Measurements from ENCODE around the gene YOD1.

The YOD1 gene

DNA sequence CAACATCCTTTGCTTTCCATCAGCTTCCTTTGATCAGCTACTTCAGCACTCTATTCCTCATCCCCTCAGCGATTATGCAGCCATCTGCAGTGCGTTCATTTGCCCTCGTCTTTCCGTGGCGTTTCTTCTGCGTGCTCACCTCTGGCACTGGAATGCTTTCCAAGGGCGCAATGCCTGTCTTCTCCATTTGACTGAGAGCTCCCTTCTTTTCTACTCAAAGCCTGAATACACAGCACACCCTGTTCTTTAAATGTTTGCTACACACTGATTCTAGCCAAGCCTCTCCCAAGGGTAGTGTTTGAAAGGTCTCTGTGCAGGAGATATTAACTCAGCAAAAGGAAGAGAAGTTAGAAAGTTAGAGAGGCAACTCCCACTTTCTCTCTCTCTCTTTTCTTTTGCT lies 41.1 kb downstream of the YOD1 start:
- H3K36me3 ChIP-seq (ENCODE audit: insufficient read depth, low read depth, low read length): no peaks in the 10 kb centered on the region
- H3K27me3 ChIP-seq (ENCODE audit: insufficient read depth, low read length): no peaks in the 10 kb centered on the region
- no peaks in the 10 kb centered on the region for H3K4me1 ChIP-seq (ENCODE audit: insufficient read depth, low read length)
- H3K9me3 ChIP-seq (ENCODE audit: insufficient read depth, low read depth, low read length): no peaks in the 10 kb centered on the region
- H3K4me3 ChIP-seq (ENCODE audit: low read length): no peak overlapping the region
- H3K27ac ChIP-seq (ENCODE audit: low read length): no peak overlapping the region
- no peak overlapping the region for H3K9ac ChIP-seq (ENCODE audit: low read depth, low read length)

DNA sequence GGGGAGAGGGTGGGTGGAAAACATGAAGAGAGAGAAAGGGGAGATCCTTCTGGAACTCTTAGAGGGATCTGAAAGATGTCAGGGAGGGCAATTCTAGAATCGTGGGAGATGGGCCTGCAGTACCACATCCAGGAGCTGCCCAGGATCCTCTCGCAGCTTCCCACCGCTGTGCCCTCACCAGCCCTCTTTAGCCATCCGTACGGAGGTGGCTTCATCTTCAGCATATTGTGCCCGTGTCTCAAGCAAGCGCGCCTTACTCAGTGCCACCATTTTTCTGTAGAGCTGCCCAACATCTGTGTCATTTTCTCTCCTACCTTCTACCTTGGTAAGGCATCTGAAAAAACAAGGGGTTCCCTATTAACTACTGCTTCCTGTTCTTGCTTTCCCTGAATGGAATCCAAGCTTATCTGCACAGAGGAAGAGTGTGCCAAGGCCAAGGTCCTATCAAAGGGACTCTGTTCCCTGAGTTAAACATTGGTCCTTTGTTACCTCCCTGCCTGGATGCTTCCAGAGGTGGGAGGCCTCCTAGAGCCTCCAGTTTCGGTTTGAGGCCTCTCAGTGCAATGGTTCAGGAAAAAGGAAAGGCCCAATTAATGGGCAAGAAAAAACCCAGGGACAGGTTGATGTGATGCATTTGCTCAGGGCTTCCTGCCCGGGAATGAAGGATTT lies 41.7 kb downstream of the YOD1 start:
- no peaks in the 10 kb centered on the region for H3K9me3 ChIP-seq (ENCODE audit: insufficient read depth, low read depth, low read length)
- no peak overlapping the region for H3K9ac ChIP-seq (ENCODE audit: low read depth, low read length)
- no peak overlapping the region for H3K4me3 ChIP-seq (ENCODE audit: low read length)
- H3K27ac ChIP-seq (ENCODE audit: low read length): no peak overlapping the region
- H3K36me3 ChIP-seq (ENCODE audit: insufficient read depth, low read depth, low read length): no peaks in the 10 kb centered on the region
- H3K4me1 ChIP-seq (ENCODE audit: insufficient read depth, low read length): no peaks in the 10 kb centered on the region
- no peaks in the 10 kb centered on the region for H3K27me3 ChIP-seq (ENCODE audit: insufficient read depth, low read length)

DNA sequence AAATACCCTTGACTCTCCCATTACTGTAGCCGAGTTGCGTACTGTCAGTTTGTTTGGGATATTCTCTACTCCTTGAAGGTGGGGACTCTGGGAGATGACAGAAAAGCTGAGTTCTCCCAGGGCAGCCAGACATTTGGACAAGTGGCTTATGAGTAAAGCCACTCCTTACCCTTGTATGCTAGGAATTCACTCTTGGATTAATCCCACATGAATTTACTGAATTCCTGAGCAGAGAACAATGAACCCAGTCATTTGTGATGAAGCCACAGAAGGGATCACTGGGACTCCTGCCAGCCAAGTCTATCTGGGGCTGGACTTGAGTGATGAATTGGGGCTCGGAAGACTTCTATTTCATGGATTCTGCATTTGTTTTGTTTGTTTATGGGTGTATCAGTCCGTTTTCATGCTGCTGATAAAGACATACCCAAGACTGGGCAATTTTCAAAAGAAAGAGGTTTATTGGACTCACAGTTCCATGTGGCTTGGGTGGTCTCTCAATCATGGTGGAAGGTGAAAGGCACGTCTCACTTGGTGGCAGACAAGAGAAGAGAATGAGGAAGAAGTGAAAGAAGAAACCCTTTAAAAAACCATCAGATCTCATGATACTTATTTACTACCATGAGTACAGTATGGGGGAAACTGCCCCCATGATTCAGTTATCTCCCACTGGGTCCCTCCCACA lies 43.5 kb downstream of the YOD1 start:
- no peaks in the 10 kb centered on the region for H3K27me3 ChIP-seq (ENCODE audit: insufficient read depth, low read length)
- H3K9ac ChIP-seq (ENCODE audit: low read depth, low read length): no peak overlapping the region
- no peaks in the 10 kb centered on the region for H3K9me3 ChIP-seq (ENCODE audit: insufficient read depth, low read depth, low read length)
- no peak overlapping the region for H3K4me3 ChIP-seq (ENCODE audit: low read length)
- no peaks in the 10 kb centered on the region for H3K4me1 ChIP-seq (ENCODE audit: insufficient read depth, low read length)
- H3K27ac ChIP-seq (ENCODE audit: low read length): no peak overlapping the region
- no peaks in the 10 kb centered on the region for H3K36me3 ChIP-seq (ENCODE audit: insufficient read depth, low read depth, low read length)

DNA sequence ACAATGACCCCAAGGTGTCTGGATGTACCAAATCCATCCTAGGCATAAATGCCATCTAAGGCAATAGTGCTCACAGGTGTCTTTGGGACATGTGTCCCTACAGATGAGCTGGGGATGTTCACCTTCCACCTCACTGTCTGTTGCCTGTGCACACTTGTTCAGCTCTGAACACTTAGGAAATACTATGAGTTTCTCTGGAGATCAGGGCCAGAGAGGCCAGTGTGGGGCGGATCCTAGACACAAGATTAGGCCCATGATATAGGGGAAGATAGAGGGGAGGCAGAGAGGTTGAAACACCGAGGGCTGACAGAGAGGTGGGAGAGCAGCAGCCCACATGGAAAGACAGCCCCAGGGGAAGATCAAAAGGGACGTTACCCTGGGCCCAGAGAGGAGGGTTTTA lies 44.1 kb downstream of the YOD1 start:
- no peaks in the 10 kb centered on the region for H3K36me3 ChIP-seq (ENCODE audit: insufficient read depth, low read depth, low read length)
- no peaks in the 10 kb centered on the region for H3K27me3 ChIP-seq (ENCODE audit: insufficient read depth, low read length)
- no peaks in the 10 kb centered on the region for H3K4me1 ChIP-seq (ENCODE audit: insufficient read depth, low read length)
- H3K9me3 ChIP-seq (ENCODE audit: insufficient read depth, low read depth, low read length): no peaks in the 10 kb centered on the region
- no peak overlapping the region for H3K27ac ChIP-seq (ENCODE audit: low read length)
- no peak overlapping the region for H3K4me3 ChIP-seq (ENCODE audit: low read length)
- H3K9ac ChIP-seq (ENCODE audit: low read depth, low read length): no peak overlapping the region

DNA sequence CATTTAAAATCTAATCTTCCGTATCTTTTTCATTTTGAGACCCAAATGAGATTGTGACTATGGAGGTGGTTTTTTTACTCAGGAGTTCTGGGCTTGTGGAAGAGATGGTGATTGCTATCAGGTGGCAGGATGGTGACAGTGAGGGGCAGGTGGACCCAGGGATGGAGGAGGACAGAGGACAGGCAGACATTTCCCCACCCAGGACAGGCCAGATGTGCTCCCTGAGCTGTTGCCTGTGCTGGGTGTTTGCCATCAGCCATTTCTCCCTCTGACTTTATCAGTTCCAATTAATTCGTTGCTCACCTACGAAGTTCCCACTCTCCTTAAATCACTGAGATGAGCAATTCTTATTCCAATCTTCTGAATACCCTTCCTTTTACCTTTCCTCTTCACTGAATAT lies 44.9 kb downstream of the YOD1 start:
- Histone ChIP-seq H3K27me3 (ENCODE audit: insufficient read depth, low read length) (no peaks in the 10 kb centered on the region), H3K9me3 (ENCODE audit: insufficient read depth, low read depth, low read length) (no peaks in the 10 kb centered on the region), H3K9ac (ENCODE audit: low read depth, low read length) (no peak overlapping the region), H3K27ac (ENCODE audit: low read length) (no peak overlapping the region), H3K4me1 (ENCODE audit: insufficient read depth, low read length) (no peaks in the 10 kb centered on the region), H3K4me3 (ENCODE audit: low read length) (no peak overlapping the region), H3K36me3 (ENCODE audit: insufficient read depth, low read depth, low read length) (no peaks in the 10 kb centered on the region)

DNA sequence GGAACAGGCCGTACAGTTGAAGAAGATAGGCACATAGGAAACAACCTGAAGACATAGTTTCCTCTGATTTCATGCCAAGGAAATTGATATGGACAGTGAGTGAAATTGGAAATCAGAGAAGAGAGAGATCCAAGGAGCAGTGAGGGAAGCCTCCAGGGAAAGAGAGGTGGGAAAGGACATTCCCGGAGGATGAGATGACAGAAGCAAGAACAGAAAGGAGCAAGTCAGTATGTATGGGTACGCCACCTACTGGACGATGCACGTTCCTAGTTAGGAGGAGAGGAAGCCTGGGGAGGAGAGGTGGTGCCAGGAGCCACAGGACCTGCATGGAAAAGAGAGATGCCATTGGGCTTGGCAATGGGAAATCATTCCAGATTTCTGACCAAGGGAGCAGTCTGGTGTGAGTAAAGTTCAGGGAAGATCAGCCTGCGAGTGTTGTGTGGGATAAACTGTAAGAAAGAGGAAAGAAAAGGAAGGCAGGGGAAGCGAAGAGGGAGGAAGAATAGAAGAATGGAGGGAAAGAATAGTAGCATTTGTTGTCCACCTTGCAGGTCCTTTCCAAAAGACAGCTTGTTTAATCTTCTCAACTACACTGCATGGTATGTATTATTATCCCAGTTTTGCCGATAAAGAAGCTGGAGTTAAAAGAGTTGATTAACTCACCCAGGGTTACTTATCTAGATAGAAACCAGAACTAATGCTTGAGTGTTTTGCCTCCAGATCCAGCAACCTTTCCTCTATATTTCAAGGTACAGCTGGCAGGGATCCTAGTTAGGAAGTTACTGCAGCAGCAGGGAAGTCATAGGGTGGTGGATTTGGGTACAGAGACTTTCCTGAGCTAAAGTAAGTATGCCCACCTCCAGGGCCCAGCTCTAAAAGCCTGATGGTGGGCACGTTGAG lies 45.8 kb downstream of the YOD1 start:
- Histone ChIP-seq H3K4me1 (ENCODE audit: insufficient read depth, low read length) (no peaks in the 10 kb centered on the region), H3K27ac (ENCODE audit: low read length) (no peak overlapping the region)

DNA sequence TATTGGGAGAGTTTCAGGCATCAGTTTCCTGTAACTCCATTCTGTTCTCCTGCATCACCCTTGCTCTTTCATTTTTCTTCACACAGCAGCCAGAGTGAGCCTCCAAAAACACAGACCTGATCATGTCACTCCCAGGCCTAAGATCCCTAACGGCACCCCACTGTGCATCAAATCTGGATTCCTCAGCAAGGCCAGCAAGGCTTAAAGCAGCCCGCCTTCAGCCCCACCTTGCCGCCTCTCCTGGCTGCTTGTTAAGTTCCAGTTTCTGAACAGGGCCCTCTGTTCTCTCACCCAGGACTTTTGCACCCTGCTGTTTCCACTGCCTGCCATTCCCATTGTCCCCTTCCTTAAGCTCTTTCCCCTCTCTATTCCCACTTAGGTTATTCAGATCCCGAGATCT lies 47.8 kb downstream of the YOD1 start:
- no peak overlapping the region for H3K27ac ChIP-seq (ENCODE audit: low read length)
- no peak overlapping the region for H3K4me3 ChIP-seq (ENCODE audit: low read length)
- H3K4me1 ChIP-seq (ENCODE audit: insufficient read depth, low read length): no peaks in the 10 kb centered on the region
- H3K9me3 ChIP-seq (ENCODE audit: insufficient read depth, low read depth, low read length): no peaks in the 10 kb centered on the region
- no peak overlapping the region for H3K9ac ChIP-seq (ENCODE audit: low read depth, low read length)
- no peaks in the 10 kb centered on the region for H3K27me3 ChIP-seq (ENCODE audit: insufficient read depth, low read length)
- no peaks in the 10 kb centered on the region for H3K36me3 ChIP-seq (ENCODE audit: insufficient read depth, low read depth, low read length)

More for the DNA sequence above, 45.8 kb downstream of the YOD1 start:
- Histone ChIP-seq H3K27me3 (ENCODE audit: insufficient read depth, low read length) (no peaks in the 10 kb centered on the region), H3K36me3 (ENCODE audit: insufficient read depth, low read depth, low read length) (no peaks in the 10 kb centered on the region), H3K9ac (ENCODE audit: low read depth, low read length) (no peak overlapping the region), H3K4me3 (ENCODE audit: low read length) (no peak overlapping the region), H3K9me3 (ENCODE audit: insufficient read depth, low read depth, low read length) (no peaks in the 10 kb centered on the region)

DNA sequence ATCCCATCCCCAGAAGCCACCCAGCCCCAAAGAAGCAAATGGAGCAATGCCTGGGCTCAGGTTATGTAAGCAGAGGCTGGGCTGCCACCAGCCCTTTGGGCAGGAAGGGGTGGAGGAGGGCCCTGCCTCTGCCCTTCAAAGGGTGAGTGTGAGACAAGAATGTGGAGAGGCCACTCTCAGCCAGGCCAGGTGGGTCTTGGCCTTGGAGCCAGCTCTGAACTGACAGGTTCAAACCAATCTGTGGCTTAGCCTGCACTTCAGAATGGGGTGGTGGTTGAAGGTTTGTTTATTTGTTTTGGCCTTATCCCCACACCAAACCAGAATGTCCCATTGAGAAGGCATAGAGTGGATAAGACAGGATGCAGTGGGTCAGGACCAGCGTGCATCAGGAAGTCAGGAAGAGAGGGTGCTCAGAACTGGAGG lies 48.3 kb downstream of the YOD1 start:
- Histone ChIP-seq H3K9ac (ENCODE audit: low read depth, low read length) (no peak overlapping the region), H3K27ac (ENCODE audit: low read length) (no peak overlapping the region), H3K4me3 (ENCODE audit: low read length) (no peak overlapping the region), H3K27me3 (ENCODE audit: insufficient read depth, low read length) (no peaks in the 10 kb centered on the region), H3K36me3 (ENCODE audit: insufficient read depth, low read depth, low read length) (no peaks in the 10 kb centered on the region), H3K9me3 (ENCODE audit: insufficient read depth, low read depth, low read length) (no peaks in the 10 kb centered on the region), H3K4me1 (ENCODE audit: insufficient read depth, low read length) (no peaks in the 10 kb centered on the region)

DNA sequence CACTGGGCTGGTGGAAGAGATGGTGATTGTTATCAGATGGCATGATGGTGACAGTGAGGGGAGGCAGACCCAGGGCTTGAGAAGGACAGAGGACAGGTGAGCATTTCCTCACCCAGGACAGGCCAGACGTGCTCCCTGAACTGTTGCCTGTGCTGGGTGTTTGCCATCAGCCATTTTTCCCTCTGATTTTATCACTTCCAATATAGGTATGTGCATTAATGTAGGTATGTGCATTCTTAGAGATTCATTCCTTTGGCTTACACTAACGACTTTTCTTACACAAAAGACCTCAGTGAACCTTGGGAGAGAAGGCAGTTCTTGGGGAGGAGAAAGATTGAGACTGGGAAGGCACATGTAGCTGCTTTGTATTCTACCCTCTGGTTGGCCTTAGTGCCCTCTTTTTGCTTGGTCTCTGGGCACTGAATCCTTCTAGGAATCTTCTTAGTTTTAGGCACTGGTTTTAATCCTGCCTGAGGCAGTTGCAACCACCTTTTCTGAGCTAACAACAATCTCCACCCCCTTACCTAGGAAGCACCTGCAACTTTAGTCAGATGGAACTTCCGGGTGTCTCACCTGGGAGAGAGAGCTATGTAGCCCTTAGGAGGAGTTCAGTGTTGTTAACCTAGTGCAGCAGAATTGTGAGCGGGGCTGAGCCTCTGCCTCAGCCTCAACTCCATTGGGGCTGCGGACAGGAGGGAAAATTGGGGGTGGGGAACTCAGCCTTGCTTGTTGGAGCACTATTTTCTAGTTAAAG lies 49.3 kb downstream of the YOD1 start:
- no peaks in the 10 kb centered on the region for H3K9me3 ChIP-seq (ENCODE audit: insufficient read depth, low read depth, low read length)
- H3K4me1 ChIP-seq (ENCODE audit: insufficient read depth, low read length): no peaks in the 10 kb centered on the region
- H3K36me3 ChIP-seq (ENCODE audit: insufficient read depth, low read depth, low read length): no peaks in the 10 kb centered on the region
- no peak overlapping the region for H3K9ac ChIP-seq (ENCODE audit: low read depth, low read length)
- no peak overlapping the region for H3K27ac ChIP-seq (ENCODE audit: low read length)
- H3K27me3 ChIP-seq (ENCODE audit: insufficient read depth, low read length): no peaks in the 10 kb centered on the region
- H3K4me3 ChIP-seq (ENCODE audit: low read length): no peak overlapping the region

DNA sequence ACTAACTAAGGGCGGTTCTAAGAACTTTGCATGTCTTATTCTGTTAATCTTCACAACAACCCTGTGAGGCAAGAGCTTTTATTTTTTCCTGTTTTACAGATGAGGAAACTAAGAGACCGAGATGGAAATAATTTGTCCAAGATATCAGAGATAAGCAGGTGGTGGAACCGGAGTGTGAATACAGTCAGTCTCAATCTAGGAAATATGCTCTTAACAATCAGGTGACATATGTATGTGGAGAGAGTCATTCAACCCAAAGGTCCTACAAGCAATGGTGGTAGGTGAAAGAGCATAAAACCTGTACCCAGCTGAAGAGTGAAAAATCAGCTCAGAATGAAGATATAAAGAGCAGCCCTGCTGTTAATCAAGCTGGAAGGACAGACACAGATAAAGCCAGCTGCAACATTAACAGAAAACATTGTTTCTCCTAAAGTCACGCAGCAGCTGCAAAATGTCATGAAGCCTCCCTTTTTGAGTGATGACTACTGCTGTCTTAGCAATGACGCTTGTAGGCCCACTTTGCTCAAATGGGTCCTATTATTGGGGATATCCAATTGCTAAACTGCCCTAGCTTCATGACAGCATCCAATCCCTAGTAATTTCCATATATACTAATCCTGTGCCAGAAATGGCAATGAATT lies 50.2 kb downstream of the YOD1 start:
- Histone ChIP-seq H3K4me3 (ENCODE audit: low read length) (no peak overlapping the region), H3K27me3 (ENCODE audit: insufficient read depth, low read length) (no peaks in the 10 kb centered on the region), H3K9me3 (ENCODE audit: insufficient read depth, low read depth, low read length) (no peaks in the 10 kb centered on the region), H3K36me3 (ENCODE audit: insufficient read depth, low read depth, low read length) (no peaks in the 10 kb centered on the region), H3K27ac (ENCODE audit: low read length) (no peak overlapping the region), H3K4me1 (ENCODE audit: insufficient read depth, low read length) (no peaks in the 10 kb centered on the region), H3K9ac (ENCODE audit: low read depth, low read length) (no peak overlapping the region)

DNA sequence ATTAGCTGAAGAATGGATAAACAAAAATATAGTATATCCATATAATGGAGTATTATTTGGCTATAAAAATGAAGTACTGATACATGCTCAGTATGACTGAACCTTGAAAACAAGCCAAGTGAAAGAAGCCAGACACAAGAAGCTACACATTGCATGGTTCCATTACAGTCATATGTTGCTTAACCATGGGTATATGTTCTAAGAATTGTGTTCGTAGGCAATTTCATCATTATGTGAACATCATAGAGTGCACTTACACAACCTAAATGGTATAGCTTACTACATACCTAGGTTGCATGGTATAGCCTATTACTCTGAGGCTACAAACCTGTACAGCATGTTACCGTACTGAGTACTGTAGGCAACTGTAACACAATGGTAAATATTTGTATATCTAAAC lies 52.2 kb downstream of the YOD1 start:
- no peaks in the 10 kb centered on the region for H3K9me3 ChIP-seq (ENCODE audit: insufficient read depth, low read depth, low read length)
- H3K9ac ChIP-seq (ENCODE audit: low read depth, low read length): no peak overlapping the region
- no peaks in the 10 kb centered on the region for H3K27me3 ChIP-seq (ENCODE audit: insufficient read depth, low read length)
- no peak overlapping the region for H3K4me3 ChIP-seq (ENCODE audit: low read length)
- H3K4me1 ChIP-seq (ENCODE audit: insufficient read depth, low read length): no peaks in the 10 kb centered on the region
- H3K27ac ChIP-seq (ENCODE audit: low read length): no peak overlapping the region
- H3K36me3 ChIP-seq (ENCODE audit: insufficient read depth, low read depth, low read length): no peaks in the 10 kb centered on the region

All from iPS-20b (cell line).